ENCODE measurements around the gene ALDH4A1.

The ALDH4A1 gene

GRCh38 chr1:18943162-18943561 is 40.8 kb upstream of the ALDH4A1 start:
- Mint-ChIP-seq H3K9me3 (no peaks in the 10 kb centered on the region), H3K36me3 (ENCODE audit: low read depth) (peaks cover 11% of the 10 kb centered on the region), H3K4me1 (ENCODE audit: low read depth) (peaks cover 85% of the 10 kb centered on the region), H3K4me3 (no peak overlapping the region), H3K27me3 (no peaks in the 10 kb centered on the region), H3K27ac (peak overlapping the region; percentile 3)
- no peak for DNase-seq

GRCh38 chr1:18942340-18942739 is 40.0 kb upstream of the ALDH4A1 start:
- H3K27me3 Mint-ChIP-seq: no peaks in the 10 kb centered on the region

GRCh38 chr1:18941221-18942141 is 39.1 kb upstream of the ALDH4A1 start:
- H3K27ac Mint-ChIP-seq: peak overlapping the region; percentile 58
- H3K9me3 Mint-ChIP-seq: no peaks in the 10 kb centered on the region
- no peaks in the 10 kb centered on the region for H3K27me3 Mint-ChIP-seq
- no peak overlapping the region for H3K4me3 Mint-ChIP-seq
- peaks cover 83% of the 10 kb centered on the region for H3K4me1 Mint-ChIP-seq (ENCODE audit: low read depth)
- no peak for DNase-seq
- H3K36me3 Mint-ChIP-seq (ENCODE audit: low read depth): peaks cover 11% of the 10 kb centered on the region

More at GRCh38 chr1:18942340-18942739, 40.0 kb upstream of the ALDH4A1 start:
- Mint-ChIP-seq H3K27ac (peak overlapping the region; percentile 48), H3K36me3 (ENCODE audit: low read depth) (peaks cover 11% of the 10 kb centered on the region), H3K4me3 (no peak overlapping the region), H3K4me1 (ENCODE audit: low read depth) (peaks cover 83% of the 10 kb centered on the region), H3K9me3 (no peaks in the 10 kb centered on the region)
- DNase-seq: no peak

GRCh38 chr1:18940303-18941020 is 38.1 kb upstream of the ALDH4A1 start:
- Mint-ChIP-seq H3K4me3 (no peak overlapping the region), H3K36me3 (ENCODE audit: low read depth) (peaks cover 11% of the 10 kb centered on the region), H3K9me3 (no peaks in the 10 kb centered on the region), H3K27me3 (no peaks in the 10 kb centered on the region), H3K4me1 (ENCODE audit: low read depth) (peaks cover 83% of the 10 kb centered on the region), H3K27ac (peak overlapping the region; percentile 74)
- no peak for DNase-seq

- H3K27me3 Mint-ChIP-seq: no peaks in the 10 kb centered on the region
- H3K9me3 Mint-ChIP-seq: no peaks in the 10 kb centered on the region
- peaks cover 11% of the 10 kb centered on the region for H3K36me3 Mint-ChIP-seq (ENCODE audit: low read depth)
- peak overlapping the region; percentile 74 for H3K27ac Mint-ChIP-seq
- no peak overlapping the region for H3K4me3 Mint-ChIP-seq
- peaks cover 84% of the 10 kb centered on the region for H3K4me1 Mint-ChIP-seq (ENCODE audit: low read depth)
- DNase-seq: no peak
Measured at GRCh38 chr1:18939398-18940302, 37.3 kb upstream of the ALDH4A1 start.

GRCh38 chr1:18938707-18939070 is 36.3 kb upstream of the ALDH4A1 start:
- Mint-ChIP-seq H3K4me3 (no peak overlapping the region), H3K4me1 (ENCODE audit: low read depth) (peaks cover 86% of the 10 kb centered on the region), H3K27me3 (no peaks in the 10 kb centered on the region), H3K27ac (peak overlapping the region; percentile 44), H3K9me3 (no peaks in the 10 kb centered on the region), H3K36me3 (ENCODE audit: low read depth) (peaks cover 11% of the 10 kb centered on the region)
- DNase-seq: no peak

GRCh38 chr1:18938008-18938706 is 35.8 kb upstream of the ALDH4A1 start:
- H3K4me1 Mint-ChIP-seq (ENCODE audit: low read depth): peaks cover 84% of the 10 kb centered on the region
- peaks cover 6% of the 10 kb centered on the region for H3K36me3 Mint-ChIP-seq (ENCODE audit: low read depth)
- no peaks in the 10 kb centered on the region for H3K9me3 Mint-ChIP-seq
- no peak overlapping the region for H3K27ac Mint-ChIP-seq
- no peak for DNase-seq
- no peaks in the 10 kb centered on the region for H3K27me3 Mint-ChIP-seq
- no peak overlapping the region for H3K4me3 Mint-ChIP-seq

- no peaks in the 10 kb centered on the region for H3K9me3 Mint-ChIP-seq
- H3K4me1 Mint-ChIP-seq (ENCODE audit: low read depth): peaks cover 88% of the 10 kb centered on the region
- H3K36me3 Mint-ChIP-seq (ENCODE audit: low read depth): peaks cover 5% of the 10 kb centered on the region
- H3K27ac Mint-ChIP-seq: no peak overlapping the region
- no peak overlapping the region for H3K4me3 Mint-ChIP-seq
- H3K27me3 Mint-ChIP-seq: no peaks in the 10 kb centered on the region
- no peak for DNase-seq
Measured at GRCh38 chr1:18937539-18937938, 35.2 kb upstream of the ALDH4A1 start.

- Mint-ChIP-seq H3K27ac (peak overlapping the region; percentile 80), H3K4me3 (no peak overlapping the region)
Measured at GRCh38 chr1:18936814-18937481, 34.6 kb upstream of the ALDH4A1 start.

GRCh38 chr1:18936471-18936813 is 34.1 kb upstream of the ALDH4A1 start:
- H3K4me1 Mint-ChIP-seq (ENCODE audit: low read depth): peaks cover 88% of the 10 kb centered on the region
- peak overlapping the region; percentile 80 for H3K27ac Mint-ChIP-seq
- peaks cover 4% of the 10 kb centered on the region for H3K36me3 Mint-ChIP-seq (ENCODE audit: low read depth)

More at GRCh38 chr1:18936814-18937481, 34.6 kb upstream of the ALDH4A1 start:
- Mint-ChIP-seq H3K4me1 (ENCODE audit: low read depth) (peaks cover 88% of the 10 kb centered on the region), H3K36me3 (ENCODE audit: low read depth) (peaks cover 4% of the 10 kb centered on the region), H3K27me3 (no peaks in the 10 kb centered on the region), H3K9me3 (no peaks in the 10 kb centered on the region)
- no peak for DNase-seq

GRCh38 chr1:18934205-18935000 is 32.0 kb upstream of the ALDH4A1 start:
- peaks cover 88% of the 10 kb centered on the region for H3K4me1 Mint-ChIP-seq (ENCODE audit: low read depth)
- H3K9me3 Mint-ChIP-seq: no peaks in the 10 kb centered on the region
- H3K4me3 Mint-ChIP-seq: peak overlapping the region; percentile 31
- H3K36me3 Mint-ChIP-seq (ENCODE audit: low read depth): peaks cover 4% of the 10 kb centered on the region
- peak overlapping the region; percentile 49 for H3K27ac Mint-ChIP-seq
- DNase-seq: no peak
- H3K27me3 Mint-ChIP-seq: no peaks in the 10 kb centered on the region

More at GRCh38 chr1:18936471-18936813, 34.1 kb upstream of the ALDH4A1 start:
- Mint-ChIP-seq H3K9me3 (no peaks in the 10 kb centered on the region), H3K4me3 (no peak overlapping the region), H3K27me3 (no peaks in the 10 kb centered on the region)
- DNase-seq: no peak

GRCh38 chr1:18932879-18933278 is 30.5 kb upstream of the ALDH4A1 start:
- Mint-ChIP-seq H3K9me3 (no peaks in the 10 kb centered on the region), H3K4me1 (ENCODE audit: low read depth) (peaks cover 91% of the 10 kb centered on the region), H3K36me3 (ENCODE audit: low read depth) (peaks cover 4% of the 10 kb centered on the region), H3K27ac (peak overlapping the region; percentile 83), H3K27me3 (no peaks in the 10 kb centered on the region), H3K4me3 (no peak overlapping the region)
- DNase-seq: no peak

- no peaks in the 10 kb centered on the region for H3K9me3 Mint-ChIP-seq
- no peaks in the 10 kb centered on the region for H3K27me3 Mint-ChIP-seq
- no peak overlapping the region for H3K4me3 Mint-ChIP-seq
- DNase-seq: no peak
- peaks cover 93% of the 10 kb centered on the region for H3K4me1 Mint-ChIP-seq (ENCODE audit: low read depth)
- H3K27ac Mint-ChIP-seq: peak overlapping the region; percentile 83
- H3K36me3 Mint-ChIP-seq (ENCODE audit: low read depth): peaks cover 4% of the 10 kb centered on the region
Measured at GRCh38 chr1:18932387-18932786, 30.0 kb upstream of the ALDH4A1 start.
